ENCODE results near the gene SRPK2.
"Not testable (repeated sequence)": the region's sequence is repeated elsewhere in the genome, so short reads cannot be mapped to it uniquely, and the experiment has no call there.

DNA sequence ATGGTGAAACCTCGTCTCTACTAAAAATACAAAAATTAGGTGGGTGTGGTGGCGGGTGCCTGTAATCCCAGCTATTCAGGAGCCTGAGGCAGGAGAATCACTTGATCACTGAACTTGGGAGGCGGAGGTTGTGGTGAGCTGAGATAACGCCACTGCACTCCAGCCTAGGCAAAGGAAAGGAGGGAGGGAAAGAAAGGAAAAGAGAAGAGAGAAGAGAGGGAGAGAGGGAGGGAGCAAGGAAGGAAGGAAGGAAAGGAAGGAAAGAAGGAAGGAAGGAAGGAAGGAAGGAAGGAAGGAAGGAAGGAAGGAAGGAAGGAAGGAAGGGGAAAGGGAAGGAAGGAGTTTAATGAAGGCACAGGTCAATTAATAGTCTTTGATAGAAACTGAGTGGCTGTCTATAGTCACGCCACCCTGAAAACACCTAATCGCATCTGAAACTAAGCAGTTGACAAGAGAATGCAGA, 155.9 kb downstream of the SRPK2 start:
- TF ChIP-seq, protein P1, sequence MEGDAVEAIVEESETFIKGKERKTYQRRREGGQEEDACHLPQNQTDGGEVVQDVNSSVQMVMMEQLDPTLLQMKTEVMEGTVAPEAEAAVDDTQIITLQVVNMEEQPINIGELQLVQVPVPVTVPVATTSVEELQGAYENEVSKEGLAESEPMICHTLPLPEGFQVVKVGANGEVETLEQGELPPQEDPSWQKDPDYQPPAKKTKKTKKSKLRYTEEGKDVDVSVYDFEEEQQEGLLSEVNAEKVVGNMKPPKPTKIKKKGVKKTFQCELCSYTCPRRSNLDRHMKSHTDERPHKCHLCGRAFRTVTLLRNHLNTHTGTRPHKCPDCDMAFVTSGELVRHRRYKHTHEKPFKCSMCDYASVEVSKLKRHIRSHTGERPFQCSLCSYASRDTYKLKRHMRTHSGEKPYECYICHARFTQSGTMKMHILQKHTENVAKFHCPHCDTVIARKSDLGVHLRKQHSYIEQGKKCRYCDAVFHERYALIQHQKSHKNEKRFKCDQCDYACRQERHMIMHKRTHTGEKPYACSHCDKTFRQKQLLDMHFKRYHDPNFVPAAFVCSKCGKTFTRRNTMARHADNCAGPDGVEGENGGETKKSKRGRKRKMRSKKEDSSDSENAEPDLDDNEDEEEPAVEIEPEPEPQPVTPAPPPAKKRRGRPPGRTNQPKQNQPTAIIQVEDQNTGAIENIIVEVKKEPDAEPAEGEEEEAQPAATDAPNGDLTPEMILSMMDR (IDR thresholded peaks at IDR 0.05) = not testable (repeated sequence)
- not testable (repeated sequence) for TF ChIP-seq POLR2A, EP300 (IDR thresholded peaks at IDR 0.05)

Measured in ovary (tissue), 3 donors.